Cardiac septum (tissue), 1 donor: ENCODE measurements around the gene SMCO2. TPM values are rescaled to one million over a fixed set of nuclear protein-coding genes. Genes with fewer than 3 reads are reported as not detected.

ENCODE experiments used
- DNase-seq: peaks from one replicate; pipeline ENCODE4 v3.0.0-alpha.2; 2020; ENCODE audit warnings: low spot score
- intact Hi-C: fragments of 100-400 bp; cut with DNase I; formaldehyde crosslinking; loops from one replicate; pipeline ENCODE4 v1.14.0; 2022
- total RNA-seq: library from RNA; stranded (reverse); fragmentation: NEBNext Ultra II Directional; extraction: Animal tissue kit (Norgen Biotek cat#: 25700); gene quantifications from one replicate; pipeline ENCODE4 v1.2.1, GENCODE V29; 2021
- donor health status: DM: no; HTN: no; CAD: no.

SMCO2 gene
- total RNA-seq, 1 donor from 2014 or later, result 0.38 TPM

- intact Hi-C loops, result no loop called here
- no peak for DNase-seq
These were observed 3.5 kb downstream of the SMCO2 start for GRCh38 chr12:27449893-27450534.

- no peak for DNase-seq
- intact Hi-C loops, result no loop called here
These were observed 4.7 kb downstream of the SMCO2 start for GRCh38 chr12:27451036-27451825.

- intact Hi-C loops, result no loop called here
- DNase-seq, result no peak
These were observed 6.9 kb downstream of the SMCO2 start for GRCh38 chr12:27453421-27453820.

GRCh38 chr12:27455589-27455988 is 9.1 kb downstream of the SMCO2 start:
- DNase-seq, result no peak

GRCh38 chr12:27456618-27457017 is 10.1 kb downstream of the SMCO2 start:
- DNase-seq, result no peak
- intact Hi-C loops, result no loop called here

More at GRCh38 chr12:27455589-27455988, 9.1 kb downstream of the SMCO2 start:
- intact Hi-C loops, result no loop called here

GRCh38 chr12:27460471-27460978 is 14.0 kb downstream of the SMCO2 start:
- intact Hi-C loops, result loop anchor here (5.0 kb wide), 1 partner anchor 62 kb away; the partner anchor contains the start of gene PPFIBP1
- no peak for DNase-seq

- intact Hi-C loops, result loop anchor here (5.0 kb wide), 1 partner anchor 60 kb away; the partner anchor contains the start of gene PPFIBP1
- no peak for DNase-seq
These were observed 15.7 kb downstream of the SMCO2 start for GRCh38 chr12:27462151-27462694.

- intact Hi-C loops, result loop anchor here (5.0 kb wide), 1 partner anchor 59 kb away; the partner anchor contains the start of gene PPFIBP1
- no peak for DNase-seq
These were observed 16.3 kb downstream of the SMCO2 start for GRCh38 chr12:27462851-27463250.

- no peak for DNase-seq
- intact Hi-C loops, result loop anchor here (5.0 kb wide), 1 partner anchor 59 kb away; the partner anchor contains the start of gene PPFIBP1
These were observed 17.1 kb downstream of the SMCO2 start for GRCh38 chr12:27463511-27464219.

GRCh38 chr12:27464220-27464554 is 17.7 kb downstream of the SMCO2 start:
- intact Hi-C loops, result loop anchor here (5.0 kb wide), 1 partner anchor 58 kb away; the partner anchor contains the start of gene PPFIBP1
- no peak for DNase-seq

- intact Hi-C loops, result no loop called here
- DNase-seq, result no peak
These were observed 21.1 kb downstream of the SMCO2 start for GRCh38 chr12:27467641-27468040.

GRCh38 chr12:27468241-27468640 is 21.7 kb downstream of the SMCO2 start:
- intact Hi-C loops, result no loop called here

GRCh38 chr12:27469176-27469736 is 22.7 kb downstream of the SMCO2 start:
- intact Hi-C loops, result no loop called here
- DNase-seq, result no peak

More at GRCh38 chr12:27468241-27468640, 21.7 kb downstream of the SMCO2 start:
- no peak for DNase-seq

- no peak for DNase-seq
- intact Hi-C loops, result no loop called here
These were observed 26.1 kb downstream of the SMCO2 start for GRCh38 chr12:27472604-27473003.

- DNase-seq, result no peak
- intact Hi-C loops, result no loop called here
These were observed 27.8 kb downstream of the SMCO2 start for GRCh38 chr12:27474344-27474743.

GRCh38 chr12:27477049-27477448 is 30.5 kb downstream of the SMCO2 start:
- intact Hi-C loops, result no loop called here
- DNase-seq, result no peak

- intact Hi-C loops, result no loop called here
- DNase-seq, result no peak
These were observed 32.4 kb downstream of the SMCO2 start for GRCh38 chr12:27478949-27479348.

- intact Hi-C loops, result no loop called here
- no peak for DNase-seq
These were observed 33.5 kb downstream of the SMCO2 start for GRCh38 chr12:27480016-27480415.

- intact Hi-C loops, result no loop called here
- DNase-seq, result no peak
These were observed 40.4 kb downstream of the SMCO2 start for GRCh38 chr12:27486961-27487360.
